Esophagus (tissue), 2 donors: ENCODE results near the gene DTX1. TPM values are rescaled to one million over a fixed set of nuclear protein-coding genes. Genes with fewer than 3 reads are reported as not detected.

ENCODE experiments used
- H3K27ac ChIP-seq, 2 donors: one replicate each; pipeline ENCODE4 v1.5.1; 2013; ENCODE audit warnings: low read depth in 2 of 2, mild to moderate bottlenecking in 2 of 2, inconsistent platforms in 1 of 2, low read length in 1 of 2, moderate library complexity in 1 of 2
- H3K27me3 ChIP-seq, 2 donors: one replicate each; pipeline ENCODE4 v1.6.1; 2013; ENCODE audit warnings: low read length in 2 of 2, control low read depth in 1 of 2, mild to moderate bottlenecking in 1 of 2; ENCODE audit not compliant: insufficient read depth in 2 of 2, control insufficient read depth in 1 of 2
- H3K36me3 ChIP-seq, 2 donors: one replicate each; pipeline ENCODE4 v1.6.1; 2013; ENCODE audit warnings: low read length in 1 of 2; ENCODE audit not compliant: control insufficient read depth in 2 of 2, insufficient read depth in 2 of 2
- H3K4me1 ChIP-seq, 2 donors: one replicate each; pipeline ENCODE4 v1.6.1; 2013; ENCODE audit warnings: low read length in 1 of 2; ENCODE audit not compliant: control insufficient read depth in 2 of 2, insufficient read depth in 2 of 2
- H3K4me3 ChIP-seq, 2 donors: one replicate each; pipeline ENCODE4 v1.5.1; 2013; ENCODE audit warnings: low read length in 2 of 2, mild to moderate bottlenecking in 2 of 2, low read depth in 1 of 2, moderate library complexity in 1 of 2
- H3K9me3 ChIP-seq, 2 donors: one replicate each; pipeline ENCODE4 v1.6.1; 2013; ENCODE audit warnings: mild to moderate bottlenecking in 2 of 2, low read depth in 1 of 2, low read length in 1 of 2, moderate library complexity in 1 of 2; ENCODE audit not compliant: control insufficient read depth in 2 of 2, insufficient read depth in 1 of 2
- WGBS, 2 donors: extraction: QIAGEN DNeasy Blood & Tissue Kit; methylation state at CpG; one replicate each; pipeline ENCODE4 v1.1.7; 2013; 5-methylcytosine and 5-hydroxymethylcytosine counted together
- polyA plus RNA-seq, 2 donors: library from polyadenylated mRNA; stranded (reverse); fragments of 200-250 nt; gene quantifications; one replicate each; pipeline ENCODE4 v1.2.3, GENCODE V29; 2013
- donor health status: healthy with polysubstance abuse.
- donor health status: Bipolar disorder and iron deficiency.

The DTX1 gene
- polyA plus RNA-seq, 2 donors = 0.49 to 0.59 TPM

GRCh38 chr12:113118142-113118541, 61.6 kb downstream of the DTX1 start:
- H3K4me3 ChIP-seq = no peak overlapping the region
- WGBS, 2 donors = 95 to 96% methylated on average over 1 of the region's 1 CpG

GRCh38 chr12:113119980-113120669, 63.6 kb downstream of the DTX1 start:
- no peak overlapping the region for H3K4me3 ChIP-seq
- 48% methylated on average over 4 of the region's 4 CpGs for WGBS, 2 donors
- peaks cover 0 to 6% of the 10 kb centered on the region in 2 donors for H3K36me3 ChIP-seq
- H3K27ac ChIP-seq = no peak overlapping the region
- no peaks in the 10 kb centered on the region for H3K27me3 ChIP-seq
- no peaks in the 10 kb centered on the region for H3K4me1 ChIP-seq
- peaks cover 2 to 3% of the 10 kb centered on the region in 2 donors for H3K9me3 ChIP-seq

More at GRCh38 chr12:113118142-113118541, 61.6 kb downstream of the DTX1 start:
- no peaks in the 10 kb centered on the region for H3K4me1 ChIP-seq
- peaks cover 0 to 3% of the 10 kb centered on the region in 2 donors for H3K9me3 ChIP-seq
- no peaks in the 10 kb centered on the region for H3K27me3 ChIP-seq
- no peak overlapping the region for H3K27ac ChIP-seq
- H3K36me3 ChIP-seq = peaks cover 0 to 5% of the 10 kb centered on the region in 2 donors

DNA sequence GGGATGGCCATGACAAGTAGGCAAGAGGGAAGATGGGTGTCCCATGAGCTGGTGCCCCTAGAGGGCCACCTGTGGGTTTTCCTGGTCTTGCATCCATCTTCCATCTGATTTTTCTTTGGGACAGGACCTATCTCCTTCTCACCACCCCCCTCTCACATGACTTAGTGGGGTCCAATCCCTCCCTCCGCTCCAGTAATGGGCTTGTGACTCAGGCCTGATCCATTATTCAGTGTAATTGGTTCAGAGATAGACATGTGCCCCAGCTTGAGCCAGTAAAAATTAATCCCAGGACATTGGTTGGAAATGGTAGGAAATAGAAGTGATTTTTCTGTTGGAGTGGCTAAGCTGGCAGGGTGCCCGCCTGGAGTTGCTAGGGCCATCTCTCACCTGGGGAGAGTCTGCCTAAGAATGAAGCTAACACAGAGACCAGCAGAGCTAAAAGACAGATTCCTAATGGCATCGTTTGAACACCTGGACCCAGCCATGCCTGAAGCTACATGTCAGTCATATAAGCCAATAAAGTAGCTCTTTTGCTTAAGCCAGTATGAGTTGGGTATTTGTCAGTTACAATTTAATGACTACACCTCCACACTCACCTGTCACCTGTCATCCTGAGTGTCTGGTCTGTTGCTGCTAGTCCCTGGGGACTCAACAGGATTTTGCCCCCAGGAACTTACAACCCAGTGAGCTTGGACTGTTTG, 64.3 kb downstream of the DTX1 start:
- H3K4me3 ChIP-seq = no peak overlapping the region
- no peak overlapping the region for H3K27ac ChIP-seq
- H3K27me3 ChIP-seq = no peaks in the 10 kb centered on the region
- WGBS, 2 donors = 74 to 84% methylated on average over 3 of the region's 3 CpGs
- H3K36me3 ChIP-seq = peaks cover 0 to 6% of the 10 kb centered on the region in 2 donors
- H3K9me3 ChIP-seq = peaks cover 2 to 3% of the 10 kb centered on the region in 2 donors
- H3K4me1 ChIP-seq = no peaks in the 10 kb centered on the region

GRCh38 chr12:113127791-113128199, 71.3 kb downstream of the DTX1 start:
- H3K27ac ChIP-seq = no peak overlapping the region
- peaks cover 0 to 10% of the 10 kb centered on the region in 2 donors for H3K36me3 ChIP-seq
- no peak overlapping the region for H3K4me3 ChIP-seq
- H3K9me3 ChIP-seq = peaks cover 0 to 2% of the 10 kb centered on the region in 2 donors
- peaks cover 0 to 4% of the 10 kb centered on the region in 2 donors for H3K4me1 ChIP-seq
- 38 to 42% methylated on average over 15 of the region's 15 CpGs for WGBS, 2 donors
- no peaks in the 10 kb centered on the region for H3K27me3 ChIP-seq

GRCh38 chr12:113128802-113129663, 72.5 kb downstream of the DTX1 start:
- 62 to 66% methylated on average over 9 of the region's 9 CpGs for whole genome bisulfite sequencing, 2 donors
- Histone ChIP-seq H3K27ac (no peak overlapping the region), H3K36me3 (peaks cover 0 to 10% of the 10 kb centered on the region in 2 donors), H3K9me3 (peaks cover 0 to 2% of the 10 kb centered on the region in 2 donors), H3K27me3 (no peaks in the 10 kb centered on the region), H3K4me1 (peaks cover 0 to 4% of the 10 kb centered on the region in 2 donors), H3K4me3 (no peak overlapping the region)

DNA sequence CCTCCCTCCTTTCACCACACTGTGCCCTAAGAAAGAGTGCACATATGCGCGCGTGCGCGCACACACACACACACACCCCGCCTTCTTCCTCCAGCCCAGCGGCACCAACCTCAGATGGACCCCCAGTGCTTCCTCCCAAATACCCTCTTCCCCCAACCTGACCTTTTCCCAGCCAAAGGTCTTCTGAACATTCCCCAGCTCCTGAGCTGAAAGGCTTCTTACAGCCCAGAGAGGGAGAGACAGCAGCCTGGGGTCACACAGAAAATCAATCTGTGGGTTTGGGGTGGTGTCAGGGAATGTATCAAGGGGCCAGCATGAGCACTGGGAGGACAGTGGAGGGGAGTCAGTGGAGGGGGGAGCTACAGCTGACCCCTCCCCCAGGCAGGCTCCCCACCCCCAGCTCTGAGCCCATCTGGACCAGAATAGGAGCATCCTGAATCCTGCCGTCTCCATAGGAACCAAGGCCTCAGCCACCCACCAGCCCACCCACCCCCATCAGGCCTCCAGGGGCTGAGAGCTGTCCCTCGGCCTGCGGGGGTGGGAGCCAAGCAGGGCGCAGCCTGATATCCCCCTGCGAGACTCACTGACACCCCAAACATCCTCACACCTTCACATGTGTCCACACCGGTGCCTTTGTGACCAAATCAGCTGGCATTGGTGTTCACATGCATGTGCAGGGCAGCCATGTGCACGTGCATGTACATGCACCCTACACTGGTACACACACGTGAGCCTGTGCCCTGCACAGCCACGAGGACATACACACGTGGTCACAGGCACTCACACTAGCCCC, 73.3 kb downstream of the DTX1 start:
- no peak overlapping the region for H3K4me3 ChIP-seq
- WGBS, 2 donors = 70 to 77% methylated on average over 17 of the region's 17 CpGs
- no peak overlapping the region for H3K27ac ChIP-seq
- peaks cover 0 to 4% of the 10 kb centered on the region in 2 donors for H3K4me1 ChIP-seq
- peaks cover 0 to 7% of the 10 kb centered on the region in 2 donors for H3K36me3 ChIP-seq
- no peaks in the 10 kb centered on the region for H3K9me3 ChIP-seq
- H3K27me3 ChIP-seq = no peaks in the 10 kb centered on the region

- Histone ChIP-seq H3K4me3 (peak overlapping the region in 1 of 2 donors; percentile 8), H3K27ac (no peak overlapping the region), H3K9me3 (no peaks in the 10 kb centered on the region), H3K4me1 (peaks cover 0 to 4% of the 10 kb centered on the region in 2 donors), H3K27me3 (no peaks in the 10 kb centered on the region), H3K36me3 (peaks cover 0 to 7% of the 10 kb centered on the region in 2 donors)
- 38 to 61% methylated on average over 14 to 18 of the region's 18 CpGs for WGBS, 2 donors
These were observed 74.1 kb downstream of the DTX1 start for GRCh38 chr12:113130457-113131135.

DNA sequence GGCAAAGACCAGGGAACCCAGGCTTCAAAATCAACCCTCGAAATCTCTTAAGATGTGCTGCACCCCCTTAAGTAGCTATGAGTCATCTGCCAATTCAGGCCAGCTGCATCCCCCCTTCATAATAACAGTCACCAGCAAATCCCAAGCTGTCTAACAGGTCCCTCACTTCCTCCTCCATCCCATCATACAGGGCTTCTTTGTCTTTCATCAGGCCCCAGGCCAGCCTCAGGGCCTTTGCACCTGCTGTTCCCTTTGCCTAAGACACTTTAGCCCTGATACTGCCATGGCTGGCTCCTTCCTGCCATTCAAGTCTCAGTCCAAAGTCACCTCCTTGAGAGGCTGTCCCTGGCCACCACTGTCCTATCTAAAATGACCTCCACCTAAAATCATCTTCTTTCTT, 75.0 kb downstream of the DTX1 start:
- H3K27me3 ChIP-seq = no peaks in the 10 kb centered on the region
- WGBS, 2 donors = 63 to 78% methylated on average over 1 of the region's 1 CpG
- peaks cover 0 to 4% of the 10 kb centered on the region in 2 donors for H3K4me1 ChIP-seq
- no peak overlapping the region for H3K27ac ChIP-seq
- H3K4me3 ChIP-seq = no peak overlapping the region
- H3K36me3 ChIP-seq = peaks cover 0 to 7% of the 10 kb centered on the region in 2 donors
- no peaks in the 10 kb centered on the region for H3K9me3 ChIP-seq
